Measurements from ENCODE around the gene C1orf232. TPM values are rescaled to one million over a fixed set of nuclear protein-coding genes. Genes with fewer than 3 reads are reported as not detected.

The C1orf232 gene
- polyA plus RNA-seq, 2 of the 4 experiments (the other 2 are of a cell fraction) = not detected

- no peaks in the 10 kb centered on the region for H3K9me3 ChIP-seq
- ChIA-PET CTCF (no interaction called here), POLR2A (no interaction called here)
- H3K27ac ChIP-seq = no peak overlapping the region
- no peak for ATAC-seq
- no peak for DNase-seq (ENCODE audit: low read depth in 1 of 2, low spot score in 1 of 2)
- FAIRE-seq = no peak
- no peak for TF ChIP-seq NFE2L2 (conservative IDR thresholded peaks at IDR 0.05; ENCODE audit: low read length)
- no peak for TF ChIP-seq ESRRA (IDR thresholded peaks at IDR 0.05; ENCODE audit: borderline replicate concordance, low read length)
- no peak for TF ChIP-seq ZFP36 (IDR thresholded peaks at IDR 0.05; ENCODE audit: borderline replicate concordance, partially characterized antibody)
- TF ChIP-seq CEBPB (IDR thresholded peaks at IDR 0.05) = no peak
- TF ChIP-seq MAFK (IDR thresholded peaks at IDR 0.05; ENCODE audit: partially characterized antibody) = peak; percentile 29
- TF ChIP-seq REST (IDR thresholded peaks at IDR 0.05) = no peak
- WGBS (ENCODE audit: missing lambda C conversion rate) = 48% methylated on average over 3 of the region's 3 CpGs
- no peaks in the 10 kb centered on the region for H3K4me1 ChIP-seq
- no peak overlapping the region for H3K4me3 ChIP-seq
- H3K4me2 ChIP-seq = no peak overlapping the region
Observed at GRCh38 chr1:26195805-26196204, 27.0 kb upstream of the C1orf232 start.

- Histone ChIP-seq H3K27ac (no peak overlapping the region), H3K4me3 (no peak overlapping the region), H3K4me1 (no peaks in the 10 kb centered on the region), H3K9me3 (no peaks in the 10 kb centered on the region), H3K4me2 (no peak overlapping the region)
- DNase-seq (ENCODE audit: low read depth in 1 of 2, low spot score in 1 of 2) = no peak
- ChIA-PET CTCF (interaction anchor here (0.7 to 0.9 kb wide), 2 partner anchors 12 to 42 kb away, joined by 3 read pairs; partner anchors contain the start of gene CEP85), POLR2A (no interaction called here)
- WGBS (ENCODE audit: missing lambda C conversion rate) = 79% methylated on average over 1 of the region's 3 CpGs
- no peak for ATAC-seq
- no peak for FAIRE-seq
- TF ChIP-seq EHMT2 (IDR thresholded peaks at IDR 0.05; ENCODE audit: low read depth) (no peak), CHD2 (IDR thresholded peaks at IDR 0.05; ENCODE audit: low read length, partially characterized antibody) (no peak), HEYL (CRISPR knock-in tag; IDR thresholded peaks at IDR 0.05) (no peak)
Observed at GRCh38 chr1:26191739-26192138, 23.0 kb upstream of the C1orf232 start.

GRCh38 chr1:26190373-26190987, 21.7 kb upstream of the C1orf232 start, which contains the start of gene CATSPER4:
Gene CATSPER4, plus strand, starts transcription at chr1:26190602. Its CDS starts 26 bp downstream, at chr1:26190628.
- H3K4me3 ChIP-seq = no peak within 1 kb of the TSS
- TF ChIP-seq MAX (IDR thresholded peaks at IDR 0.05) (no peak), JUNB (IDR thresholded peaks at IDR 0.05) (no peak), HMGXB4 (CRISPR knock-in tag; IDR thresholded peaks at IDR 0.05; ENCODE audit: borderline replicate concordance) (no peak), HOXB5 (CRISPR knock-in tag; IDR thresholded peaks at IDR 0.05) (no peak), HOXB13 (CRISPR knock-in tag; IDR thresholded peaks at IDR 0.05; ENCODE audit: low read depth) (no peak), USF2 (IDR thresholded peaks at IDR 0.05) (no peak), RAD21 (conservative IDR thresholded peaks at IDR 0.05 in 1 of 2, IDR thresholded peaks at IDR 0.05 in 1 of 2) (peak in 1 of 2 experiments; percentile 31; a peak in 1 of 5 replicates)
- peak; percentile 62 to 81; a peak in 5 of 6 replicates for ATAC-seq
- peak; percentile 44 to 57 for DNase-seq (ENCODE audit: low read depth in 1 of 2, low spot score in 1 of 2)
- WGBS (ENCODE audit: missing lambda C conversion rate) = 55% methylated on average over 12 of the region's 16 CpGs
- H3K27ac ChIP-seq = no peak within 1 kb of the TSS
- H3K4me1 ChIP-seq = no peaks in the 10 kb centered on the region
- H3K4me2 ChIP-seq = no peak within 1 kb of the TSS
- no peak for FAIRE-seq
- CTCF ChIA-PET = interaction anchor here (0.7 to 3.2 kb wide), 7 partner anchors 14 to 201 kb away, joined by 3 to 15 read pairs (median 3); partner anchors contain the start of genes CEP85 and ZNF593
- no peaks in the 10 kb centered on the region for H3K9me3 ChIP-seq
- POLR2A ChIA-PET = no interaction called here

Data from A549 (cell line).